ENCODE data around the gene FOXJ1. TPM values are rescaled to one million over a fixed set of nuclear protein-coding genes. Genes with fewer than 3 reads are reported as not detected.
A peak's percentile ranks its signal among the peaks of the same experiment; 100 is the strongest.

FOXJ1 gene
- total RNA-seq, 2 experiments from 2014 or later, result 0.63 to 0.89 TPM

- H3K4me1 Mint-ChIP-seq (ENCODE audit: low read depth), result peaks cover 27% of the 10 kb centered on the region
- Histone ChIP-seq H3K27ac (ENCODE audit: low read depth in 1 of 2, low read length in 2 of 2) (no peak overlapping the region), H3K27me3 (ENCODE audit: control insufficient read depth in 1 of 2, insufficient read depth in 2 of 2, low read length in 2 of 2) (peaks cover 8 to 11% of the 10 kb centered on the region in 2 experiments), H3K9me3 (ENCODE audit: control insufficient read depth in 1 of 2, insufficient read depth in 1 of 2, low read length in 2 of 2) (no peaks in the 10 kb centered on the region), H3K4me1 (ENCODE audit: insufficient read depth, low read length) (peaks cover 36% of the 10 kb centered on the region), H3K36me3 (ENCODE audit: insufficient read depth, low read length) (no peaks in the 10 kb centered on the region), H3K4me3 (ENCODE audit: low read length) (no peak overlapping the region)
- no peaks in the 10 kb centered on the region for H3K9me3 Mint-ChIP-seq
- no peak overlapping the region for H3K4me3 Mint-ChIP-seq
- no peak for ATAC-seq (ENCODE audit: poor library complexity)
- no peaks in the 10 kb centered on the region for H3K36me3 Mint-ChIP-seq (ENCODE audit: low read depth)
- H3K27ac Mint-ChIP-seq, result no peak overlapping the region
- POLR2A ChIA-PET, result interaction anchor here (1.3 kb wide), 1 partner anchor 10 kb away, joined by 4 read pairs; no protein-coding TSS in a partner anchor
- no peak for TF ChIP-seq CTCF (IDR thresholded peaks at IDR 0.05)
- CTCF ChIA-PET, result no interaction called here
- H3K27me3 Mint-ChIP-seq, result peaks cover 10% of the 10 kb centered on the region
- intact Hi-C loops (cut with DNase I, micrococcal nuclease), result no loop called here
- no peak for DNase-seq
These were observed 4.6 kb downstream of the FOXJ1 start for GRCh38 chr17:76136276-76137000.

- Mint-ChIP-seq H3K27ac (no peak overlapping the region), H3K36me3 (ENCODE audit: low read depth) (no peaks in the 10 kb centered on the region), H3K27me3 (peaks cover 5% of the 10 kb centered on the region), H3K4me3 (no peak overlapping the region), H3K9me3 (no peaks in the 10 kb centered on the region), H3K4me1 (ENCODE audit: low read depth) (peaks cover 20% of the 10 kb centered on the region)
- intact Hi-C loops (cut with DNase I, micrococcal nuclease), result no loop called here
- DNase-seq (no peak), ATAC-seq (ENCODE audit: poor library complexity) (no peak)
- H3K9me3 ChIP-seq (ENCODE audit: control insufficient read depth in 1 of 2, insufficient read depth in 1 of 2, low read length in 2 of 2), result no peaks in the 10 kb centered on the region
- H3K4me1 ChIP-seq (ENCODE audit: insufficient read depth, low read length), result peaks cover 29% of the 10 kb centered on the region
- no peaks in the 10 kb centered on the region for H3K36me3 ChIP-seq (ENCODE audit: insufficient read depth, low read length)
- H3K4me3 ChIP-seq (ENCODE audit: low read length), result no peak overlapping the region
- ChIA-PET POLR2A (no interaction called here), CTCF (no interaction called here)
- TF ChIP-seq CTCF (IDR thresholded peaks at IDR 0.05), result no peak
- peaks cover 7 to 9% of the 10 kb centered on the region in 2 experiments for H3K27me3 ChIP-seq (ENCODE audit: control insufficient read depth in 1 of 2, insufficient read depth in 2 of 2, low read length in 2 of 2)
- no peak overlapping the region for H3K27ac ChIP-seq (ENCODE audit: low read depth in 1 of 2, low read length in 2 of 2)
These were observed 5.2 kb downstream of the FOXJ1 start for GRCh38 chr17:76135810-76136188.

GRCh38 chr17:76134911-76135809 lies 5.9 kb downstream of the FOXJ1 start:
- Mint-ChIP-seq H3K27ac (peak overlapping the region; percentile 54), H3K4me3 (peak overlapping the region; percentile 46), H3K27me3 (no peaks in the 10 kb centered on the region), H3K4me1 (ENCODE audit: low read depth) (peaks cover 14% of the 10 kb centered on the region), H3K36me3 (ENCODE audit: low read depth) (no peaks in the 10 kb centered on the region), H3K9me3 (no peaks in the 10 kb centered on the region)
- intact Hi-C loops (cut with DNase I, micrococcal nuclease), result no loop called here
- DNase-seq (peak in 1 of 14 experiments; percentile 16), ATAC-seq (ENCODE audit: poor library complexity) (peak; percentile 36)
- H3K4me3 ChIP-seq (ENCODE audit: low read length), result no peak overlapping the region
- H3K27me3 ChIP-seq (ENCODE audit: control insufficient read depth in 1 of 2, insufficient read depth in 2 of 2, low read length in 2 of 2), result peaks cover under 1 to 4% of the 10 kb centered on the region in 2 experiments
- H3K36me3 ChIP-seq (ENCODE audit: insufficient read depth, low read length), result no peaks in the 10 kb centered on the region
- H3K9me3 ChIP-seq (ENCODE audit: control insufficient read depth in 1 of 2, insufficient read depth in 1 of 2, low read length in 2 of 2), result no peaks in the 10 kb centered on the region
- H3K27ac ChIP-seq (ENCODE audit: low read depth in 1 of 2, low read length in 2 of 2), result no peak overlapping the region
- ChIA-PET POLR2A (interaction anchor here (0.6 to 0.7 kb wide), 2 partner anchors 8 to 135 kb away, joined by 3 to 4 read pairs; no protein-coding TSS in a partner anchor), CTCF (interaction anchor here (1.1 to 1.5 kb wide), 2 partner anchors 14 to 145 kb away, joined by 3 to 5 read pairs; no protein-coding TSS in a partner anchor)
- TF ChIP-seq CTCF (IDR thresholded peaks at IDR 0.05), result no peak
- H3K4me1 ChIP-seq (ENCODE audit: insufficient read depth, low read length), result peaks cover 23% of the 10 kb centered on the region
